Measurements from ENCODE around the gene EPDR1.

The EPDR1 gene

GRCh38 chr7:37971491-37971890, 51.1 kb downstream of the EPDR1 start:
- Histone ChIP-seq H3K4me3 (ENCODE audit: low read depth, low read length) (no peak overlapping the region), H3K36me3 (replicated peaks) (no peaks in the 10 kb centered on the region), H3K27ac (no peak overlapping the region), H3K27me3 (replicated peaks) (no peaks in the 10 kb centered on the region)
- no peak for TF ChIP-seq CTCF (IDR thresholded peaks at IDR 0.05; ENCODE audit: low read depth, low read length, missing control alignments)
- no peak for DNase-seq
- in situ Hi-C loops (cut with HindIII; ENCODE audit: low pct_ligation_motif_present, low sequenced_read_pairs) = no loop called here

GRCh38 chr7:37973915-37974314, 53.5 kb downstream of the EPDR1 start:
- DNase-seq = no peak
- Histone ChIP-seq H3K36me3 (replicated peaks) (no peaks in the 10 kb centered on the region), H3K27me3 (replicated peaks) (no peaks in the 10 kb centered on the region), H3K27ac (no peak overlapping the region), H3K4me3 (ENCODE audit: low read depth, low read length) (no peak overlapping the region)
- in situ Hi-C loops (cut with HindIII; ENCODE audit: low pct_ligation_motif_present, low sequenced_read_pairs) = no loop called here
- no peak for TF ChIP-seq CTCF (IDR thresholded peaks at IDR 0.05; ENCODE audit: low read depth, low read length, missing control alignments)

GRCh38 chr7:37974711-37975110, 54.3 kb downstream of the EPDR1 start:
- H3K27me3 ChIP-seq (replicated peaks) = no peaks in the 10 kb centered on the region
- no peak for TF ChIP-seq CTCF (IDR thresholded peaks at IDR 0.05; ENCODE audit: low read depth, low read length, missing control alignments)
- no peak for DNase-seq
- H3K27ac ChIP-seq = no peak overlapping the region
- no peaks in the 10 kb centered on the region for H3K36me3 ChIP-seq (replicated peaks)
- no peak overlapping the region for H3K4me3 ChIP-seq (ENCODE audit: low read depth, low read length)
- in situ Hi-C loops (cut with HindIII; ENCODE audit: low pct_ligation_motif_present, low sequenced_read_pairs) = no loop called here

- no peaks in the 10 kb centered on the region for H3K36me3 ChIP-seq (replicated peaks)
- DNase-seq = peak; percentile 18
- in situ Hi-C loops (cut with HindIII; ENCODE audit: low pct_ligation_motif_present, low sequenced_read_pairs) = no loop called here
- H3K27me3 ChIP-seq (replicated peaks) = no peaks in the 10 kb centered on the region
- H3K4me3 ChIP-seq (ENCODE audit: low read depth, low read length) = no peak overlapping the region
- no peak for TF ChIP-seq CTCF (IDR thresholded peaks at IDR 0.05; ENCODE audit: low read depth, low read length, missing control alignments)
- H3K27ac ChIP-seq = no peak overlapping the region
Observed at GRCh38 chr7:37977243-37977642, 56.8 kb downstream of the EPDR1 start.

- H3K4me3 ChIP-seq (ENCODE audit: low read depth, low read length) = no peak overlapping the region
- H3K27ac ChIP-seq = no peak overlapping the region
- no peaks in the 10 kb centered on the region for H3K36me3 ChIP-seq (replicated peaks)
- TF ChIP-seq CTCF (IDR thresholded peaks at IDR 0.05; ENCODE audit: low read depth, low read length, missing control alignments) = no peak
- no peaks in the 10 kb centered on the region for H3K27me3 ChIP-seq (replicated peaks)
- in situ Hi-C loops (cut with HindIII; ENCODE audit: low pct_ligation_motif_present, low sequenced_read_pairs) = no loop called here
- DNase-seq = no peak
Observed at GRCh38 chr7:37981664-37982063, 61.2 kb downstream of the EPDR1 start.

GRCh38 chr7:37982423-37982822, 62.0 kb downstream of the EPDR1 start:
- H3K4me3 ChIP-seq (ENCODE audit: low read depth, low read length) = no peak overlapping the region
- in situ Hi-C loops (cut with HindIII; ENCODE audit: low pct_ligation_motif_present, low sequenced_read_pairs) = no loop called here
- no peaks in the 10 kb centered on the region for H3K36me3 ChIP-seq (replicated peaks)
- no peak for DNase-seq
- no peak for TF ChIP-seq CTCF (IDR thresholded peaks at IDR 0.05; ENCODE audit: low read depth, low read length, missing control alignments)
- no peaks in the 10 kb centered on the region for H3K27me3 ChIP-seq (replicated peaks)
- H3K27ac ChIP-seq = no peak overlapping the region

Data from brain microvascular endothelial cell (primary cell).